Activated CD4-positive, CD25-positive, alpha-beta regulatory T cell treated with anti-CD3 and anti-CD28 coated beads, Interleukin-2, amount 50 U/mL, for 16 hours (primary cell): ENCODE results near the gene ADARB2.
"Not testable (repeated sequence)": the region's sequence is repeated elsewhere in the genome, so short reads cannot be mapped to it uniquely, and the experiment has no call there.

Experiments
- DNase-seq: peaks from one replicate; pipeline ENCODE4 v3.0.0-alpha.2; 2020; ENCODE audit warnings: low read depth, low spot score

The ADARB2 gene

DNA sequence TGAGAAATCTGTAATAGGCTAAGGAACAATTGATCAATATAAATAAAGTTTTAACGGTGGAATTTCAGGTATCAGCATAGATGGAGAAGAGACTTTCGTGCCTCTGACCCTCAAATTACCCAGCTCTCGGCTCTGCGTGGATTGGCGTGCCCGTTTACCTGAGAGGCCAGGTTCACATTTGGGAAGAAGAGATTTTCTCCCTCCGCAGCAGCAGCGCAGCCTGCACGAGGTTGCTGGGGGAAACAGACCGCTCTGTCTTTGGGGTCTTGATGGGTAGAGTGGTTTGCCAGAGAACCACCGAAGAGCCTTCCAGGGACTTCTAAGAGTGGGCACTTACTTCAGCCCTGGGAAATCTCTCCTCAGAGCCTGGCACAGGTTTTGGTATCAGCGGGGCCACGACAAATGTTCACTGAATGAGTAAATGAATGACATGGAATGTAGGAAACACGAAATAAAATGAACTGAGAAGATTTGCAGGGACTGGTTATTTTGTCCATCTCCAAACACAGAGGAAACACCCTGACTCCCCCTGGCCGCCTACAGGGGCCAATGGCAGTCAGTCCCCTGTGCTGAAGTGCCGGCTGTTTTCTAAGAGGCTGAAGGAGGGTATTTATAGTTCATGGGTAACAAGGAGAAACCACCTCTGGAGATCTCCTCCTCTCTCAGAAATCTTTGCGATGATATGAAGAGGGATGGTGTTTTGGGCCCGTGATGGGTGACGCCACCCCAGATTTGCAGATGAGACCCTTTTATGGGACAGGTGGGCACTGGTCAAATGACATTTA lies 338.5 kb downstream of the ADARB2 start:
- DNase-seq, result no peak

DNA sequence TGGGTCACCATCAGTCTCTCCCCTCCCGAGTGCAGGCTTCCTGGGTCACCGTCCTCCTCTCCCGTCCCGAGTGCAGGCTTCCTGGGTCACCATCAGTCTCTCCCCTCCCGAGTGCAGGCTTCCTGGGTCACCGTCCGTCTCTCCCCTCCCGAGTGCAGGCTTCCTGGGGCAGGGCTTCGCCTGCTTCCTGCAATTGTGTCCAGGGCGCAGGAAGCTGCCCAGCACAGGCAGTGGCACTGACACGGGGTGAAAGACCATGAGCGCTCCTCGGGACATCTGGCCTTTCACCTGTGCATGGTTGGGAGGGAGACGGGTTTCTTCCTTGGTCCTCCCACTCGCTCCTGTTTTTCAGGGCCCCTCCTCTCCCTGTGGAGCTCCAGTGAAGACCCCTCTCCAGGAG lies 339.2 kb downstream of the ADARB2 start:
- not testable (repeated sequence) for DNase-seq

DNA sequence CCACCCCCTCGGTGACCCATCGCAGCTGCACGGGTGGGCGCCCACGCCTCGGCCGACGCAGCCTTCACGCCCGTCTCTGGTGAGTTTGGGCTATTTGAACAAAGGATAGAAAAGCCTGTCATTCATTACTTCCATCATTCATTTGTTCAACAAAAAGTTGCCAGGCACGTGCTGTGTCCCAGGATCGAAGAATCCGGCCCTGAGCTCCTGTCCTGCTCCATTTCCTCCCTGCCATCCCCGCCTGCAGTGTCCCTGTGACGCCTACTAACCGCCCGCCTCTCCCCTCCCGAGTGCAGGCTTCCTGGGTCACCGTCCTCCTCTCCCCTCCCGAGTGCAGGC lies 341.1 kb downstream of the ADARB2 start:
- DNase-seq, result no peak

DNA sequence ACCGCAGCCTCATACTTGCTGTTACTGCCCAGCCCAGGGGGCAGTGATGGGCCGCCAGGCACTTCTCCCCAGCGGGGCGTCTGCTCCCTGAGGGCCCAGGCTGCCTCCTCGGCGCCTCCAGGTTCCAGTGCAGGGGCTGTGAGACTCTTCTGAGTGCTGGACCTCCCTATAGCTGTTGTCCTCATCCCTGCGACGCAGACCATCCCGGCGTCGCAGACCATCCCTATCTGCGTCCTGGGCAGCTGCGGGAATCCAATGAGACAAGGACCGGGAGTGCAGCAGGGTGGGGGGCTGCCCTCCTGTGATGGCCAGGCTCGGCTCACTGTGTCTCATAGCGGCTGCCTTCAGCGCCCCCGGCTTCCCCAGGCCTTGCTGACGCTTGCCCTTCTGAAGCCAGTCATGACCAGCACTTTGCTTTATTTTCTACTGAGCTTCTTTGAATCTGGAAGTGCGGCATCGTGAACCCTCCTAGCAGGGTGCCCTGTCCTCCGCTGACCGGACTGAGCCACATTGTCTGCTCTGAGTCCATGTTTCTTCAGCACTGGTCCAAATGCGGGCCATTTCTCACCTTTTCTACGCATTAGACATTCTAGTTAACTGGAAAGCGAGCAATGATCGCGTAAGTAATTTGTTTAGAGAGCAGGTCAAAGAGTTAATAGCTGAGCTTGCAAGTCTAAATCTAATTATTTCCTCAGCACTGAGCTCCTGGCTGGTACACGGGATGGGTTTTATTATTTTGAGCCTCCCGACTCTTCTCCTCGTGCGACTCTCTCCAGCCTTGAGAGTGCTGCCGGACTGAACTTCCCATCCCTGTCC lies 341.6 kb downstream of the ADARB2 start:
- no peak for DNase-seq

DNA sequence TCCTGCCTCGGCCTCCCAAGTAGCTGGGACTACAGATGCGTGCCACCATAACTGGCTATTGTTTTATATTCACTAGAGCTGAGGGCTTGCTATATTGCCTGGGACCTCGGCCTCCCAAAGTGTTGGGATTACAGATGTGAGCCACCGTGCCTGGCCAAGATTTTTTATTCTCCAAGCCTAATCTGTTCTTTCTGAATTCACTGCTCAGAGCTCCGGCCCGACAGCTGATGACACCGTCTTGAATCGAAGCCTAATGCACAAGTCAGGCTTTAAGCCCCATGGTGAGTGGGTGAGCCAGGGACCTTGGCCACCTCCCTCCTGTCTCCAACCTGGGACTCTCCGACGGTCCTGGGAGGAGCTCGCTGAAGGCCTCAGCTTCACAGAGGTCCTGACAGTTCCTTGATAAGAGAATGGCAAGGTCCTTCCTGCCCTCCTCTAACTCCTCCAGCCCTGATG lies 342.3 kb downstream of the ADARB2 start:
- DNase-seq, result no peak

DNA sequence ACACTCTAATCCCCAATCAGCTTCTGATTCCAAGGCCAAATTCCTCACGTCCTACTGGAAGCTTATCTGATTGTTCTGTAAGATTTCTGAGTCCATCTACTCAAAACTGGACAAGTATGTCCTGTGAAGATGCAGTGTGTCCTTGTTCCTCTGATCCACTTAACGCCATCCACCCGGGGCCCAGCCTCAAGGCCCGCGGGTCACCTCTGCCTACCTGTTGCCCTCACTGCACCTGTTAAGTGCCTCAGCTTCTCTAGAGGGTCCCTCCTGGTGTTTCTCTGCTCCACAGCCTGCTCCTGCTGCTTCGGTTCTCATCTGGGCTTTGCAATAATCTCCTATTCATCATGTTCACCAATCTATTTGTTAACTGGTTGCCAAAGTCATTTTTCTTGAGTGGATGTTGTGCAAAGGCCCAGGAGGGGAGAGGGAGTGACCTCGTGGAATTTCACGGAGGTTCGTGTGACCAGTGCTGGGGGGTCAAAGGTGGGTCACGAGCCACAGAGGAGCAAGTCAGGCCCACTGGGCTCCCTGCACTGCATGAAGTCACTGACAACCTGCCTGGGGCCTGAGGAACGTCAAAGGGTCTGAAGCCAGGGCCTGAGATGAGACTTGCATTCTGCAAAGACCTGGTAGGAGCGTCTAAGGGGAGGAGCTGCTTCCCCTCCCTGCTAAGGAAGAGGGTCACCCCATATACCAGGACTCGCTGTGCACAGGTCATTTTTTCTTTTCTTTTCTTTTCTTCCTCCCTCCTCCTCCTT lies 343.0 kb downstream of the ADARB2 start:
- no peak for DNase-seq

DNA sequence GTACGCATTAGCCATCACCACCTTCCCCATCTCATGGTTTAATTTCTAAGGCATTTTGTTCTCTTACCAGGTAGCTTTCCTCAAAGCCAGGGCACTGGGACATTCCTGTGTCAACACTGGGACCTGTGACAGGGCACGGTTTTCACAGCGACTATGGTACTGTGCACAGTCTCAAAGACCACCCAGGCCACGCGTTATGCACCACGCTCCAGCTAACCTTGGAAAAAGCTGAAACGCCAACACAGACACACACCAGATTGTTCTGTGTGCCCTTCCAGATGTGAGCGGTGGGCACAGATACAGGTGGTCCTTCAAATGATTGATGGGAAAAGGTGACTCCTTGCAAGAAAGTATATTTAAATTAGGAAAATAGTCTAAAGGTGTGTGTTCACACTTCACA lies 343.8 kb downstream of the ADARB2 start:
- DNase-seq, result no peak

DNA sequence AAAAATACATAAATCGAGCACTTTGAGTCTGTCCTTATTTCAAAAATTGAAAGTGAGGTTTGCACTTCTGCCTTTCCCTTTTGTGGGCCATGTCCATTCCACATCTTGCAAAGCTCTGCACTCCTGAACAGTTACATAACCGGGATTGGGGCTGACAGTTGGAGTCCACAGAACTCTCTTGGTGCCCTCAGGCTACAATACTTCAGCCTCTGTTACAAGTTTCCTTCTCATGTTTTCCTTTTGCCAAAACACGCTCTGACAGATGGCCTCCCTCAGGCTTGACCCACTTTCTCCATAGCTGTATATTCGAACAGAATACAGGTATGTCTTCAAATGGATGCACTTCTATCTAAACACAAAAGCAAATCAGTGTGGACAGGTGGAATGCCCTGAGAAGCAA lies 345.2 kb downstream of the ADARB2 start:
- no peak for DNase-seq

DNA sequence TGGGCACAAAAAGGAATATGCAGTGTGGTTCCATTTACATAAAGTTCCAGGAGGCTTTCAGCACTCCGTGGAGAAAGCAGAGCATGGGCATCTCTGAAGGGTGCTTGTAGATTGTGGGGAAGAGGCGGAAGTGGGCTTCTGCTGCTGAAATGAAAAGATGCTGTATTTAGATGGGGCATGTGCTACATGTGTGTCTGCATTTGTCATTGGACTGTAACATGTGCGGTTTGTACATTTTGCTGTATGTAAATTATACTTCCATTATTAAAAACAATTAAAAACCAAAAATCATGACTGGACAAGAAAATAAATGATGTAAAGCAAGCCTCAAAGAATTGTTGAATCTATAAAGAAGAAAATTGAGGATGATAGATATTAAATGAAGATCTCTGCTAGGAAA lies 347.1 kb downstream of the ADARB2 start:
- DNase-seq, result no peak

DNA sequence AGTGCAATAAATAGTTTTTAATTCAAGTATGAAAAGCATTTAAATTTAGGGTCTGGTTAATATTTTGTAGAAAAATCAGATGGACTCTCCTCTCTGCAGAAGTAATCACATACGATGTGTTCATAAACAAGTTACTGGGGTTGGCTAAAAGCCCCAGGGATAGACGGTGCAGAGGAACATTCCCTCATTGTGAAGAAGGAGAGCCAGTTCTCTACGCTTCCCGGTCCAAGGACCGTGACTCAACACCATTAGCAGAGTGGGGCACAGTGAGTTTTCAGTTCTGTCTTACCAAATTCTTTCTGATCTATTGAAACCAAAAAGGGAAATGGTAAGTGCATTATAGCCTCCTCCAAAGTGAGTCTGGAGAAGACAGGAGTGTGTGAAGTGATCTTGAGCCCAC lies 353.3 kb downstream of the ADARB2 start:
- no peak for DNase-seq

DNA sequence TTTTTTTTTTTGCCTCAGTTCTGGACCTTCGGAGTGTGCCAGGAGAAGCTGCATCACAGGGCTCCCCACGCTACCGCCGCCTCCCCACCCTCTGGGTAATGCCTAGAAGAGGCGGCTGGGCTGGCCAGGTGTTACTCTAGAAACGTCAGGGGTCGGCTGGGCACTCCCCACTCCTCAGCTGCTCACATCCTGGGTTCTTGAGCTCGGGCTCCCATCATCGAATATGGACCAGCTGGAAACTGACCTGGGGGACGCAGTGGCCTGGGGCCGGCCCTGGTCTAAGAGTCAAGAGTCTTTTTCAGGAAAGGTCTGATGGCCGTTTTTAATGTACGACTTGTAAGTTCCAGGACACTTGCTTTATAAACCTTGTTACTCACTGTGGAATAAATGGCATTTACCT lies 354.6 kb downstream of the ADARB2 start:
- no peak for DNase-seq

DNA sequence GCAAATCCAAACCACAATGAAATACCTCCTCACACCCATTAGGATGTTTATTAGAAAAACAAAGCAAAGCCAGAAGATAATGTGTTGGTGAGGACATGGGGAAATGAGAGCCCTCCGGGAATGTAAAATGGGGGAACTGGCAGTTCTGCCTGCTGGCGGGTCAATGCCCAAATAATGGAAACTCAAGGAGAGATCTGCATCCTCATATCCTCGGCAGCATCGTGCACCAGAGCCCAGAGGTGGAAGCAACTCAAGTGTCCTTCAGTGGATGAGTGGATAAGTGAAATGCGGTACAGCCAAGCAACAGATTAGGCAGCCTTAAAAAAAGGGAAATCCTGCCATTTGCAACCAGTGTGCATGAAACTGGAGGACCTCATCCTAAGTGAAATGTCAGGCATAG lies 356.0 kb downstream of the ADARB2 start:
- no peak for DNase-seq

DNA sequence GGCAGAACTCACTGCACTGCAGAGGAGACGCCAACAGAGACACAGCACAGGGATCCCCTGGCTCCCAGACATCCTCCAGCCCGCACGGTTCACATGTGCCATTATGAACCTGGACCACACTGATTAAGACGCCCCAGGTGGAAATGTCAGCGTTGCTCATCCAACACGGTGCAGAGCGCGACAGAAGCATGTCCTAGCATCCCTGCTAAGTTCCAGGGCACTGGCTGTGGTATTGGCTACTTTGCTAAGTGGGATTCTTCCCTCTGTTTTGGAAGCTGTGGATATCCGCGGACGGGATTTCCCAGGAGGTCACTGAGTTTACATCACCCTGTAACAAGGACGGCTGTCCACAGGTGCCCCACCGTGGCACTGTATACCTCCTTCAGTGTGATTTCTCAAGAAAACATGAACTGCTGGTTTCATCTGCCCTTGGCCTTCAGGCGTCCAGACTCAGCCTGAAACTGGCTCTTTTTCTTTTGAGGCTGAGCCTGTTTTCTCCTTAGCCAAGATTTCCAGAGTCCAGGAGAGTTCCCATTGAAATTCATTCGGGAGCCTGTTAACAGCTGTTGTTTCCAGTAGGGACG lies 357.1 kb downstream of the ADARB2 start:
- DNase-seq, result no peak

DNA sequence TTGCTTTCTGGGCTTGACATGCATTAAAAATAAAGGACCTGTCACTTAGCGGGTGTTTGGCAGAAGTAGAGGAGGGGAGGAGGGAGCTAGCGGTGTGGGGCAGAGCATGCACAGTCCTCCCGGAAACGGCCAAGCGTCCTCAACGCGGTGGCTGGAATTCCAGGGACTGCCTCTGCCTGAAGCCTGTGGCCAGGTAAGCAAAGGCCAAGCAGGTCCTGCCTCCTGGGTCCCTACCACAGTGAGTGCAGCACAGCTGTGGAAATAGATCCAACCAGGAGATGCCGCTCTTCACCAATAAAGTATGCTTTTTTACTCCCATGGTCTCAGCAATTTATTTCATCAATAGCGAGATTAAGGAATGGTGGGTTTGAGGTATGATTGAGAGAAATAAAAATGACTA lies 357.7 kb downstream of the ADARB2 start:
- no peak for DNase-seq

DNA sequence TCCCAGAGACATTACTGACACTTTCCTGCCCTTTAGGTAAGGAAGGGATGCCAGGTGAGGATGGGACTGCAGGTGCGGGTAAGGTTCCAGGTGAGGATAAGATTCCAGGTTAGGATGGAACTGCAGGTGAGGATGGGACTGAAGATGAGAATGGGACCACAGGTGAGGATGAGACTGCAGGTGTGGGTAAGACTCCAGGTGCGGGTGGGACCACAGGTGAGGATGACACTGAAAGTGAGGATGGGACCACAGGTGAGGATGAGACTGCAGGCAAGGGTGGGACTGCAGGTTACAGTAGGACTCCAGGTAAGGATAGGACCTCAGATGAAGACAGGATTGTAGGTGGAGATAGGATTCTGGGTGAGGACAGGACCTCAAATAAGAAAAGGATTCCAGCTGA lies 358.9 kb downstream of the ADARB2 start:
- DNase-seq, result no peak

DNA sequence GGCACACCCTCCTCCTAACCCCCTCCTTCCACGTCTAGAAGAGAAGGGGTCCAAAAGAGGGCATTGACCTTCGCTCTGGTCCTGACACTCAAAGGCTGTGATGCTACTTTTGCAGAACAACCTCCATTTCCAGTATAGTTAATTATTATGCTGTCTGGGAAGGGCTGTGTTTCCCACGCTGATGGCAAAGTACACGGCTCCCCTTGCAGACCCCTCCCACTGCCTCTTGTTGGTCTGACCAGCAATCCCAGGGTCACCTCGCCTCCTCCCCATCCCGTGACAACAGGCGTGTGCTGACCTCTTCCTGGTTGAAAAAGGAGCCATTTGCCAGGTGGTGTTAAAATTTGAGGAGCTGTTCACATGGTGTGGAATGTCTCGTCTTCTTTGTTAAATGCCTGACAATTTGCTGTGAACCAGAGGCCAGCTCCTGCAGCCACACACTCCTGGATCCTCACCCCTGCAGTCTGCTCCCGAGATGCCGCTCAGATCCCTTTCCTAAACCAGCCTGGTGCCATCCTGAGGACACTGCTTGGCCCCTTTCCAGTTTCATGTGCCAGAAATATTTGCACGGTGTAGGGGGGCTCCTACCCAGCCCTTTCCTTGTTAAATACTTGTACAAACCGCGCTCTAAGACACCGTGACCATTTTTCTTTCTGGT lies 359.5 kb downstream of the ADARB2 start:
- no peak for DNase-seq

DNA sequence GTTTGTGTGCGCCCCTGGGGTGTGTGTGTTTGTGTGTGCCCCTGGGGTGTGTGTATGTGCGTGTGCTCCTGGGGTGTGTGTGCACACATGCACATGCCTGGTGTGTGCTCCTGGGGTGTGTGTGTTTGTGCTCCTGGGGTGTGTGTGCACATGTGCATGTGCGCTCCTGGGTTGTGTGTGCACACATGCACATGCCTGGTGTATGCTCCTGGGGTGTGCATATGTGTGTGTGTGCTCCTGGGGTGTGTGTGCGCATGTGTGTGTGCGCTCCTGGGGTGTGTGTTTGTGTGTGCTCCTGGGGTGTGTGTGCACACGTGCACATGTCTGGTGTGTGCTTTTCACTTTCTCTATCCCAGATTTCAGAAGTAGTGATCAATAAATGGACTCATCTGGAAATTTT lies 360.1 kb downstream of the ADARB2 start:
- DNase-seq, result no peak

DNA sequence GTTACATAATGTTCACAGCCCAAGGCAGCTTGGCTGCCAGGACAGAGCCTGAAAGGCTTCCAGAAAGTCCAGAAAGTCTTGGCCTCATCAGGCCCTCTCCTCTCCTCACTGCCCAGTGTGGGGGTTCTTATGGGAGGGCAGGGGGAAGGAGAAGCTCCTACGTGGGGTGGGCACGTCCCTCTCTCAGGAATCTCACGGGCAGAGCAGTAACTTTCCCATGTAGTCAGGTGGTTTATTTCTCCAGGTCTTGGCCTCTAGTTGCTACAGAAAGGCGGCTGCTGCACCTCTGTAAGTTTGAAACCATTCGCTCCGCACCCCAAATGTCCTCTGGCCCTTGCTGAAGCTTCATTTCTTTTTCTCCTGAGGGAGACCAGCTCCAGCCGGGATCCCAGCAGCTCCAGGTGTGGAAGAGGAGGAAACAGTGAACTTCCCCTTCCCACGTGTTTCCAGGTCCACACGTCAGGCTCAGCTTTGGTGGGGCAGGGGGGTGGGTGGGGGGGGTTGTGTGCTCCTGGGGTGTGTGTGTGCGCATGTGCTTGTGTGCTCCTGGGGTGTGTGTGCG lies 360.9 kb downstream of the ADARB2 start:
- DNase-seq, result no peak

DNA sequence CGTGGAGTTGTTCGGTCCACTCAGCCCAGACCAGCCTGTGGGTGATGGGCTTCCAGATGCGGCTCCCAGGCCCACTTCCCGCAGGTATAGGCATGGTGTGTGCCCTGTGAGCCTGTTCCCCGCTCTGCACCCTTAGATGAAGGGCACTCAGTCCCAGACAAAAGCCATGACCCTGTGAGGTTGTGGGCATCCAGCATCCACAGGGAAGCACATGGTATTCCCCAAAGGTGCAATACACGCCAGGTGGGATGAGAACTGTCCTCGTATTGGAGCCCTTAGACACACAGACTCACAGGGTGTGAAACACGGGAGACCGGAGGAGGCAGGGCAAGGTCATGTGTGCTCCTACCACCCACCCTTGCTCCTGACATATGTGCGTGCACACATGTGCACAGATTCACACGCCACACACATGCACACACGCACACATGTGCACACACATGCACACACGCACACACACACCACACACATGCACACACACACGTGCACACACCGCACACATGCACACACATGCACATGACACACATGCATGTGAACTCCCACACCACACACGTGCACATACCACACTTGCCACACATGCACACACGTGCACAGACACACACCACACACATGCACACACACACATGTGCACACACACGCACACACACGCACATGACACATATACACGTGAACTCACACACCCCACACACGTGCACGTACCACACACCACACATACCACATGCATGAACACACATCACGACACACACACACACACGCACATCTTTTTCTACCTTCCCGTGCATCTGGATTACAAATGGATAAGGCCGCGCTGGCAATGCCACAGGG lies 361.8 kb downstream of the ADARB2 start:
- DNase-seq, result no peak
